K562 (cell line): Measurements from ENCODE around the gene ENTPD8. TPM values are rescaled to one million over a fixed set of nuclear protein-coding genes. Genes with fewer than 3 reads are reported as not detected.
A peak's percentile ranks its signal among the peaks of the same experiment; 100 is the strongest.

Experiments used
- DMBX1 ChIP-seq: fragments of 250-450 bp; sonication (Bioruptor Pico); IDR thresholded peaks from 2 replicates; pipeline ENCODE4 v1.8.0; 2022; ENCODE audit warnings: inconsistent platforms, mild to moderate bottlenecking, moderate library complexity, borderline replicate concordance
- HNRNPL ChIP-seq: fragments of 200-400 bp; formaldehyde crosslinking; IDR thresholded peaks from 2 replicates; pipeline ENCODE4 v1.6.1; 2017; ENCODE audit warnings: low read depth, mild to moderate bottlenecking, low read length
- NFIX ChIP-seq: fragments of 250-450 bp; sonication (Bioruptor Pico); IDR thresholded peaks from 2 replicates; pipeline ENCODE4 v1.4.0; 2020; ENCODE audit warnings: low read depth, mild to moderate bottlenecking, moderate library complexity
- NFYB ChIP-seq: IDR thresholded peaks from 2 replicates; pipeline ENCODE4 v1.6.1; 2011; ENCODE audit warnings: mild to moderate bottlenecking, moderate library complexity; ENCODE audit not compliant: insufficient read length; ENCODE audit errors: extremely low read depth
- POLR2B ChIP-seq: fragments of 450-650 bp; IDR thresholded peaks from 2 replicates; pipeline ENCODE4 v1.6.1; 2018; ENCODE audit warnings: low read depth; ENCODE audit not compliant: partially characterized antibody
- PPARD ChIP-seq: fragments of 250-450 bp; sonication (Bioruptor Pico); IDR thresholded peaks from 2 replicates; pipeline ENCODE4 v1.8.0; 2022; ENCODE audit warnings: inconsistent platforms, mild to moderate bottlenecking, moderate library complexity
- XRCC5 ChIP-seq: fragments of 200-400 bp; formaldehyde crosslinking; IDR thresholded peaks from 2 replicates; pipeline ENCODE4 v1.6.1; 2017; ENCODE audit warnings: low read depth, mild to moderate bottlenecking, low read length
- ZNF699 ChIP-seq: fragments of 250-450 bp; sonication (Bioruptor Pico); IDR thresholded peaks from 2 replicates; pipeline ENCODE4 v1.8.0; 2021; ENCODE audit warnings: mild to moderate bottlenecking, moderate library complexity; ENCODE audit not compliant: insufficient replicate concordance
- polyA plus RNA-seq, 8 experiments: library from polyadenylated mRNA; depleted of rRNA in 4 of 8; stranded (reverse) in 5 of 8; unstranded in 3 of 8; fragments of >200 nt; fragmentation: Nextera tagmentation in 2 of 8; fragmentation: Illumina TruSeq in 1 of 8; extraction: Ambion mirVana in 2 of 8; extraction: Trizol in 1 of 8; gene quantifications; 2 replicates each; pipeline versions ENCODE4 v1.2.1 to v1.2.3, GENCODE V29; 2011 to 2014; ENCODE audit warnings: inconsistent platforms in 1 of 8, missing spikeins in 1 of 8
- total RNA-seq, 7 experiments: library from RNA; depleted of rRNA in 6 of 7; stranded (reverse); fragments of >200 nt in 6 of 7; fragmentation: Illumina TruSeq in 2 of 7; extraction: Trizol in 2 of 7; gene quantifications; 2 replicates each; pipeline versions ENCODE4 v1.2.1 to v1.2.3, GENCODE V29; 2011 to 2021; ENCODE audit warnings: low replicate concordance in 1 of 7
- TF ChIP-seq, protein P1 (sequence below), 2 experiments: fragments of 450-650 bp in 1 of 2; sonication (generic) in 1 of 2; formaldehyde crosslinking in 1 of 2; IDR thresholded peaks; 2 replicates each; pipeline versions ENCODE4 v1.7.1 to v1.9.0; 2016 to 2022; ENCODE audit warnings: inconsistent platforms in 1 of 2, mild to moderate bottlenecking in 1 of 2, missing genetic modification reagents in 1 of 2
- TF ChIP-seq, protein P2 (sequence below): sonication (generic); formaldehyde crosslinking; IDR thresholded peaks from 2 replicates; pipeline ENCODE4 v1.8.1; 2023; ENCODE audit warnings: mild to moderate bottlenecking, missing genetic modification reagents, moderate library complexity
- TF ChIP-seq, protein P3 (sequence below): sonication (generic); formaldehyde crosslinking; IDR thresholded peaks from 2 replicates; pipeline ENCODE4 v1.8.1; 2023; ENCODE audit warnings: missing genetic modification reagents, mild to moderate bottlenecking, borderline replicate concordance

The ENTPD8 gene
- total and polyA plus RNA-seq, 9 of the 15 experiments (the other 6 are each of a cell fraction or from before 2014, with no cell fraction given) = 0.06 to 0.27 (median 0.19) TPM; not detected in 5

DNA sequence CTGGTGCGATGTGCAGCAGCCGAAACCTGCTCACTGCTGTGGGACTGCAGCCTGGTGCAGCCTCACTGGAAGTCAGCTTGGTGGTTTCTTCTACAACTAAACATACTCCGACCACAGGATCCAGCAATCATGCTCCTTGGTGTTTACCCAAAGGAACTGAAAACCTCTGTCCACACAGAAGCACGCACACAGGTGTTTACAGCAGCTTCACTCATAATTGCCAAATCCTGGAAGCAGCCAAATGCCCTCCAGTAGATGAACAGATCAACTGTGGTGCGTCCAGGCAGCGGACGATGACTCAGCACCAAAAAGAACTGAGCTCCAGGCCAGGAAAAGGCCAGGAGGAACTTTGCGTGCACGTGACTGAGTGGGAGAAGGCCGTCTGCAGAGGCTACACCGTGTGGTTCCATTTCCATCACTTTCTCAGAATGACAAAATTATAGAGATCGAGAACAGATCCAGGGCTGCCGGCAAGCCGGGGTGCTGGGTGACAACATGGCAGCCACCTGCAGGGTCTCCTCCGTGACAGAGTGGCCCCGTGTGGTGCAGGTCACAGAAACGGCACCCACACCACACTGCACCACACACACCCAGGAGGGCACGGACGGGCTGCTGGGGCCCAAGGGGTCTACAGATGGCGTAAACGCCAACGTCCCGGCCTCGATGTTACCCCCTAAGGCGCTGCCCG lies 41.1 kb upstream of the ENTPD8 start (continued):
- TF ChIP-seq, protein P1, sequence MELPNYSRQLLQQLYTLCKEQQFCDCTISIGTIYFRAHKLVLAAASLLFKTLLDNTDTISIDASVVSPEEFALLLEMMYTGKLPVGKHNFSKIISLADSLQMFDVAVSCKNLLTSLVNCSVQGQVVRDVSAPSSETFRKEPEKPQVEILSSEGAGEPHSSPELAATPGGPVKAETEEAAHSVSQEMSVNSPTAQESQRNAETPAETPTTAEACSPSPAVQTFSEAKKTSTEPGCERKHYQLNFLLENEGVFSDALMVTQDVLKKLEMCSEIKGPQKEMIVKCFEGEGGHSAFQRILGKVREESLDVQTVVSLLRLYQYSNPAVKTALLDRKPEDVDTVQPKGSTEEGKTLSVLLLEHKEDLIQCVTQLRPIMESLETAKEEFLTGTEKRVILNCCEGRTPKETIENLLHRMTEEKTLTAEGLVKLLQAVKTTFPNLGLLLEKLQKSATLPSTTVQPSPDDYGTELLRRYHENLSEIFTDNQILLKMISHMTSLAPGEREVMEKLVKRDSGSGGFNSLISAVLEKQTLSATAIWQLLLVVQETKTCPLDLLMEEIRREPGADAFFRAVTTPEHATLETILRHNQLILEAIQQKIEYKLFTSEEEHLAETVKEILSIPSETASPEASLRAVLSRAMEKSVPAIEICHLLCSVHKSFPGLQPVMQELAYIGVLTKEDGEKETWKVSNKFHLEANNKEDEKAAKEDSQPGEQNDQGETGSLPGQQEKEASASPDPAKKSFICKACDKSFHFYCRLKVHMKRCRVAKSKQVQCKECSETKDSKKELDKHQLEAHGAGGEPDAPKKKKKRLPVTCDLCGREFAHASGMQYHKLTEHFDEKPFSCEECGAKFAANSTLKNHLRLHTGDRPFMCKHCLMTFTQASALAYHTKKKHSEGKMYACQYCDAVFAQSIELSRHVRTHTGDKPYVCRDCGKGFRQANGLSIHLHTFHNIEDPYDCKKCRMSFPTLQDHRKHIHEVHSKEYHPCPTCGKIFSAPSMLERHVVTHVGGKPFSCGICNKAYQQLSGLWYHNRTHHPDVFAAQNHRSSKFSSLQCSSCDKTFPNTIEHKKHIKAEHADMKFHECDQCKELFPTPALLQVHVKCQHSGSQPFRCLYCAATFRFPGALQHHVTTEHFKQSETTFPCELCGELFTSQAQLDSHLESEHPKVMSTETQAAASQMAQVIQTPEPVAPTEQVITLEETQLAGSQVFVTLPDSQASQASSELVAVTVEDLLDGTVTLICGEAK (IDR thresholded peaks at IDR 0.05) = 0 out of 2 replicates have a peak, but pooled peaks have one; percentile 25
- TF ChIP-seq, protein P1 (CRISPR knock-in tag; IDR thresholded peaks at IDR 0.05) = no peak
- no peak for TF ChIP-seq PPARD (CRISPR knock-in tag)
- no peak for TF ChIP-seq ZNF699
- 0 out of 2 replicates have a peak, but pooled peaks have one; percentile 21 for TF ChIP-seq HNRNPL
- TF ChIP-seq DMBX1 = peak; percentile 69; the same call in 1 of the 2 replicates
- TF ChIP-seq, protein P2, sequence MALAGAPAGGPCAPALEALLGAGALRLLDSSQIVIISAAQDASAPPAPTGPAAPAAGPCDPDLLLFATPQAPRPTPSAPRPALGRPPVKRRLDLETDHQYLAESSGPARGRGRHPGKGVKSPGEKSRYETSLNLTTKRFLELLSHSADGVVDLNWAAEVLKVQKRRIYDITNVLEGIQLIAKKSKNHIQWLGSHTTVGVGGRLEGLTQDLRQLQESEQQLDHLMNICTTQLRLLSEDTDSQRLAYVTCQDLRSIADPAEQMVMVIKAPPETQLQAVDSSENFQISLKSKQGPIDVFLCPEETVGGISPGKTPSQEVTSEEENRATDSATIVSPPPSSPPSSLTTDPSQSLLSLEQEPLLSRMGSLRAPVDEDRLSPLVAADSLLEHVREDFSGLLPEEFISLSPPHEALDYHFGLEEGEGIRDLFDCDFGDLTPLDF (CRISPR knock-in tag) = no peak
- TF ChIP-seq NFYB = no peak
- TF ChIP-seq POLR2B = no peak
- TF ChIP-seq, protein P3, sequence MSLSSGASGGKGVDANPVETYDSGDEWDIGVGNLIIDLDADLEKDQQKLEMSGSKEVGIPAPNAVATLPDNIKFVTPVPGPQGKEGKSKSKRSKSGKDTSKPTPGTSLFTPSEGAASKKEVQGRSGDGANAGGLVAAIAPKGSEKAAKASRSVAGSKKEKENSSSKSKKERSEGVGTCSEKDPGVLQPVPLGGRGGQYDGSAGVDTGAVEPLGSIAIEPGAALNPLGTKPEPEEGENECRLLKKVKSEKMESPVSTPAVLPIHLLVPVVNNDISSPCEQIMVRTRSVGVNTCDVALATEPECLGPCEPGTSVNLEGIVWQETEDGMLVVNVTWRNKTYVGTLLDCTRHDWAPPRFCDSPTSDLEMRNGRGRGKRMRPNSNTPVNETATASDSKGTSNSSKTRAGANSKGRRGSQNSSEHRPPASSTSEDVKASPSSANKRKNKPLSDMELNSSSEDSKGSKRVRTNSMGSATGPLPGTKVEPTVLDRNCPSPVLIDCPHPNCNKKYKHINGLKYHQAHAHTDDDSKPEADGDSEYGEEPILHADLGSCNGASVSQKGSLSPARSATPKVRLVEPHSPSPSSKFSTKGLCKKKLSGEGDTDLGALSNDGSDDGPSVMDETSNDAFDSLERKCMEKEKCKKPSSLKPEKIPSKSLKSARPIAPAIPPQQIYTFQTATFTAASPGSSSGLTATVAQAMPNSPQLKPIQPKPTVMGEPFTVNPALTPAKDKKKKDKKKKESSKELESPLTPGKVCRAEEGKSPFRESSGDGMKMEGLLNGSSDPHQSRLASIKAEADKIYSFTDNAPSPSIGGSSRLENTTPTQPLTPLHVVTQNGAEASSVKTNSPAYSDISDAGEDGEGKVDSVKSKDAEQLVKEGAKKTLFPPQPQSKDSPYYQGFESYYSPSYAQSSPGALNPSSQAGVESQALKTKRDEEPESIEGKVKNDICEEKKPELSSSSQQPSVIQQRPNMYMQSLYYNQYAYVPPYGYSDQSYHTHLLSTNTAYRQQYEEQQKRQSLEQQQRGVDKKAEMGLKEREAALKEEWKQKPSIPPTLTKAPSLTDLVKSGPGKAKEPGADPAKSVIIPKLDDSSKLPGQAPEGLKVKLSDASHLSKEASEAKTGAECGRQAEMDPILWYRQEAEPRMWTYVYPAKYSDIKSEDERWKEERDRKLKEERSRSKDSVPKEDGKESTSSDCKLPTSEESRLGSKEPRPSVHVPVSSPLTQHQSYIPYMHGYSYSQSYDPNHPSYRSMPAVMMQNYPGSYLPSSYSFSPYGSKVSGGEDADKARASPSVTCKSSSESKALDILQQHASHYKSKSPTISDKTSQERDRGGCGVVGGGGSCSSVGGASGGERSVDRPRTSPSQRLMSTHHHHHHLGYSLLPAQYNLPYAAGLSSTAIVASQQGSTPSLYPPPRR (CRISPR knock-in tag) = no peak
- no peak for TF ChIP-seq XRCC5
- TF ChIP-seq NFIX = no peak
